K562 (cell line): ENCODE data around the gene FBLN2. TPM values are rescaled to one million over a fixed set of nuclear protein-coding genes. Genes with fewer than 3 reads are reported as not detected.
A peak's percentile ranks its signal among the peaks of the same experiment; 100 is the strongest.

Source experiments
- BACH1 ChIP-seq: fragments of 200-800 bp; sonication (Bioruptor generic); IDR thresholded peaks from 2 replicates; pipeline ENCODE4 v1.6.1; 2016; ENCODE audit warnings: missing genetic modification characterization, missing compliant biosample characterization
- CEBPB ChIP-seq: fragments of 450-650 bp; IDR thresholded peaks from 2 replicates; pipeline ENCODE4 v1.6.1; 2016; ENCODE audit warnings: missing genetic modification characterization, missing compliant biosample characterization
- CEBPG ChIP-seq, 3 experiments: fragments of 200-800 bp in 1 of 3; sonication (Bioruptor generic) in 1 of 3; sonication (generic) in 1 of 3; formaldehyde crosslinking in 1 of 3; IDR thresholded peaks in 2 of 3; conservative IDR thresholded peaks in 1 of 3; 2 replicates each; pipeline versions ENCODE4 v1.6.1 to v1.8.0; 2016 to 2022; ENCODE audit warnings: missing compliant biosample characterization in 2 of 3, missing genetic modification characterization in 2 of 3, mild to moderate bottlenecking in 1 of 3, missing genetic modification reagents in 1 of 3
- CSDE1 ChIP-seq, 2 experiments: fragments of 450-650 bp; IDR thresholded peaks; 2 replicates each; pipeline ENCODE4 v1.6.1; 2016; ENCODE audit warnings: mild to moderate bottlenecking in 1 of 2
- EGR1 ChIP-seq: fragments of 450-650 bp; conservative IDR thresholded peaks from 2 replicates; pipeline ENCODE4 v1.6.1; 2017; ENCODE audit warnings: mild to moderate bottlenecking
- KAT7 ChIP-seq: sonication (generic); formaldehyde crosslinking; IDR thresholded peaks from 2 replicates; pipeline ENCODE4 v1.8.0; 2022; ENCODE audit warnings: missing genetic modification reagents, mild to moderate bottlenecking, borderline replicate concordance
- MTA2 ChIP-seq: fragments of 450-650 bp; IDR thresholded peaks from 2 replicates; pipeline ENCODE4 v1.6.1; 2016; ENCODE audit warnings: low read depth
- NFXL1 ChIP-seq: fragments of 450-650 bp; formaldehyde crosslinking; IDR thresholded peaks from 2 replicates; pipeline ENCODE4 v1.4.0; 2021; ENCODE audit warnings: mild to moderate bottlenecking
- RHOXF2B ChIP-seq: fragments of 250-450 bp; sonication (Bioruptor Pico); conservative IDR thresholded peaks from 2 replicates; pipeline ENCODE4 v1.5.1; 2021
- SIN3A ChIP-seq, 2 experiments: fragments of 150-350 bp in 1 of 2; IDR thresholded peaks; 2 replicates each; pipeline ENCODE4 v1.6.1; 2011 to 2016; ENCODE audit warnings: borderline replicate concordance in 2 of 2, low read depth in 2 of 2, low read length in 2 of 2, mild to moderate bottlenecking in 2 of 2, moderate library complexity in 2 of 2; ENCODE audit not compliant: control insufficient read depth in 1 of 2
- SRF ChIP-seq, 2 experiments: fragments of 250-450, 450-650 bp in 1 of 2; sonication (Bioruptor Pico) in 1 of 2; sonication (generic) in 1 of 2; formaldehyde crosslinking; IDR thresholded peaks; 2 replicates each; pipeline versions ENCODE4 v1.5.0 to v1.5.1; 2020 to 2022; ENCODE audit warnings: mild to moderate bottlenecking in 1 of 2, missing genetic modification reagents in 1 of 2
- ZC3H11A ChIP-seq: IDR thresholded peaks from 2 replicates; pipeline ENCODE4 v1.6.1; 2012; ENCODE audit warnings: low read depth, low read length, improper control_type of control experiment
- ZKSCAN3 ChIP-seq: fragments of 250-450 bp; sonication (Bioruptor Pico); IDR thresholded peaks from 2 replicates; pipeline ENCODE4 v1.4.0; 2020
- ZNF133 ChIP-seq: fragments of 250-450 bp; sonication (Bioruptor Pico); IDR thresholded peaks from 2 replicates; pipeline ENCODE4 v1.4.0; 2020; ENCODE audit warnings: mild to moderate bottlenecking
- ZNF253 ChIP-seq: fragments of 250-450 bp; sonication (Bioruptor Pico); conservative IDR thresholded peaks from 2 replicates; pipeline ENCODE4 v1.6.1; 2021; ENCODE audit warnings: mild to moderate bottlenecking
- ZNF586 ChIP-seq: fragments of 450-650 bp; formaldehyde crosslinking; conservative IDR thresholded peaks from 2 replicates; pipeline ENCODE4 v1.4.0; 2020; ENCODE audit warnings: mild to moderate bottlenecking, moderate library complexity
- ZNF668 ChIP-seq: fragments of 250-450 bp; sonication (Bioruptor Pico); IDR thresholded peaks from 2 replicates; pipeline ENCODE4 v1.8.0; 2022; ENCODE audit warnings: mild to moderate bottlenecking, inconsistent platforms
- ZNF695 ChIP-seq: fragments of 450-650 bp; formaldehyde crosslinking; IDR thresholded peaks from 2 replicates; pipeline ENCODE4 v1.4.0; 2020; ENCODE audit warnings: mild to moderate bottlenecking, moderate library complexity
- polyA plus RNA-seq, 8 experiments: library from polyadenylated mRNA; depleted of rRNA in 4 of 8; stranded (reverse) in 5 of 8; unstranded in 3 of 8; fragments of >200 nt; fragmentation: Nextera tagmentation in 2 of 8; fragmentation: Illumina TruSeq in 1 of 8; extraction: Ambion mirVana in 2 of 8; extraction: Trizol in 1 of 8; gene quantifications; 2 replicates each; pipeline versions ENCODE4 v1.2.1 to v1.2.3, GENCODE V29; 2011 to 2014; ENCODE audit warnings: inconsistent platforms in 1 of 8, missing spikeins in 1 of 8
- total RNA-seq, 7 experiments: library from RNA; depleted of rRNA in 6 of 7; stranded (reverse); fragments of >200 nt in 6 of 7; fragmentation: Illumina TruSeq in 2 of 7; extraction: Trizol in 2 of 7; gene quantifications; 2 replicates each; pipeline versions ENCODE4 v1.2.1 to v1.2.3, GENCODE V29; 2011 to 2021; ENCODE audit warnings: low replicate concordance in 1 of 7
- TF ChIP-seq, protein P1 (sequence below), 3 experiments: fragments of 200-800 bp in 1 of 3; sonication (Bioruptor generic) in 1 of 3; sonication (generic) in 1 of 3; formaldehyde crosslinking in 1 of 3; IDR thresholded peaks; 2 replicates each; pipeline versions ENCODE4 v1.6.1 to v1.8.0; 2016 to 2022; ENCODE audit warnings: mild to moderate bottlenecking in 2 of 3, missing compliant biosample characterization in 2 of 3, missing genetic modification characterization in 2 of 3, missing genetic modification reagents in 1 of 3
- TF ChIP-seq, protein P2 (sequence below): fragments of 250-450 bp; sonication (Bioruptor Pico); IDR thresholded peaks from 2 replicates; pipeline ENCODE4 v1.5.0; 2021; ENCODE audit warnings: mild to moderate bottlenecking, borderline replicate concordance
- TF ChIP-seq, protein P3 (sequence below): sonication (generic); formaldehyde crosslinking; IDR thresholded peaks from 2 replicates; pipeline ENCODE4 v1.9.0; 2022; ENCODE audit warnings: mild to moderate bottlenecking, missing genetic modification reagents
- TF ChIP-seq, protein P4 (sequence below): fragments of 450-650 bp; IDR thresholded peaks from 2 replicates; pipeline ENCODE4 v1.6.1; 2016
- TF ChIP-seq, protein P5 (sequence below): sonication (generic); formaldehyde crosslinking; IDR thresholded peaks from 2 replicates; pipeline ENCODE4 v1.8.1; 2023; ENCODE audit warnings: mild to moderate bottlenecking, missing genetic modification reagents

Gene FBLN2
- total and polyA plus RNA-seq, 9 of the 15 experiments (the other 6 are each of a cell fraction or from before 2014, with no cell fraction given), result 0.03 to 0.10 (median 0.04) TPM; not detected in 6

DNA sequence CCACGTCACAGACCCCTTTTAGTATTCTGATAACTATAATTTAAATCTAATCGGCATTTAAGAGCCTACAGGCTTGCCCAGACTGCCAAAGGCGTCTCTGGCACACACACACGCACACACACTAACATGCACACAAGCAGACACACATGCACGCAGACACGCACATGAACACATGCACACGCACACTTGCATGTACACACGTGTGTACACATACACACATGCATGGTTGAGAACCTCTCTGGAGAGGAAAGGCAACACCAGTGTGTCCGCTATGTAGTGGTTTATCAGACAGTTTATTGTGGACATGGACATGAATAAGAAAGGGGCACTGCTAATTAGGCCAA lies 102.1 kb downstream of the FBLN2 start (continued):
- TF ChIP-seq, protein P1, sequence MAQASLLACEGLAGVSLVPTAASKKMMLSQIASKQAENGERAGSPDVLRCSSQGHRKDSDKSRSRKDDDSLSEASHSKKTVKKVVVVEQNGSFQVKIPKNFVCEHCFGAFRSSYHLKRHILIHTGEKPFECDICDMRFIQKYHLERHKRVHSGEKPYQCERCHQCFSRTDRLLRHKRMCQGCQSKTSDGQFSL (CRISPR knock-in tag; IDR thresholded peaks at IDR 0.05), result no peak
- TF ChIP-seq, protein P1 (tag; IDR thresholded peaks at IDR 0.05), result peak in 1 of 2 experiments; percentile 89; a peak in 2 of 4 replicates
- TF ChIP-seq, protein P2, sequence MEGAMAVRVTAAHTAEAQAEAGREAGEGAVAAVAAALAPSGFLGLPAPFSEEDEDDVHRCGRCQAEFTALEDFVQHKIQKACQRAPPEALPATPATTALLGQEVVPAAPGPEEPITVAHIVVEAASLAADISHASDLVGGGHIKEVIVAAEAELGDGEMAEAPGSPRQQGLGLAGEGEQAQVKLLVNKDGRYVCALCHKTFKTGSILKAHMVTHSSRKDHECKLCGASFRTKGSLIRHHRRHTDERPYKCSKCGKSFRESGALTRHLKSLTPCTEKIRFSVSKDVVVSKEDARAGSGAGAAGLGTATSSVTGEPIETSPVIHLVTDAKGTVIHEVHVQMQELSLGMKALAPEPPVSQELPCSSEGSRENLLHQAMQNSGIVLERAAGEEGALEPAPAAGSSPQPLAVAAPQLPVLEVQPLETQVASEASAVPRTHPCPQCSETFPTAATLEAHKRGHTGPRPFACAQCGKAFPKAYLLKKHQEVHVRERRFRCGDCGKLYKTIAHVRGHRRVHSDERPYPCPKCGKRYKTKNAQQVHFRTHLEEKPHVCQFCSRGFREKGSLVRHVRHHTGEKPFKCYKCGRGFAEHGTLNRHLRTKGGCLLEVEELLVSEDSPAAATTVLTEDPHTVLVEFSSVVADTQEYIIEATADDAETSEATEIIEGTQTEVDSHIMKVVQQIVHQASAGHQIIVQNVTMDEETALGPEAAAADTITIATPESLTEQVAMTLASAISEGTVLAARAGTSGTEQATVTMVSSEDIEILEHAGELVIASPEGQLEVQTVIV, result no peak
- TF ChIP-seq ZNF695 (CRISPR knock-in tag) (no peak), RHOXF2B (no peak), CEBPG (CRISPR knock-in tag; IDR thresholded peaks at IDR 0.05) (no peak), CEBPG (tag; conservative IDR thresholded peaks at IDR 0.05 in 1 of 2, IDR thresholded peaks at IDR 0.05 in 1 of 2) (0 out of 4 replicates have a peak, but pooled peaks of 1 of the 2 experiments have one; percentile 67), KAT7 (CRISPR knock-in tag) (no peak), ZC3H11A (no peak), ZKSCAN3 (no peak), BACH1 (tag) (peak; percentile 36; the same call in 1 of the 2 replicates), ZNF133 (CRISPR knock-in tag) (0 out of 2 replicates have a peak, but pooled peaks have one; percentile 31), SIN3A (IDR thresholded peaks at IDR 0.05; ENCODE audit: borderline replicate concordance in 2 of 2, control insufficient read depth in 1 of 2, low read depth in 2 of 2, low read length in 2 of 2) (no peak), EGR1 (no peak), NFXL1 (CRISPR knock-in tag) (0 out of 2 replicates have a peak, but pooled peaks have one; percentile 16), CSDE1 (IDR thresholded peaks at IDR 0.05) (no peak), SRF (CRISPR knock-in tag; IDR thresholded peaks at IDR 0.05) (no peak), ZNF668 (CRISPR knock-in tag) (peak; percentile 22), CEBPB (peak; percentile 54; the same call in 1 of the 2 replicates), ZNF253 (CRISPR knock-in tag) (no peak), MTA2 (no peak), ZNF586 (CRISPR knock-in tag) (no peak)
- TF ChIP-seq, protein P3, sequence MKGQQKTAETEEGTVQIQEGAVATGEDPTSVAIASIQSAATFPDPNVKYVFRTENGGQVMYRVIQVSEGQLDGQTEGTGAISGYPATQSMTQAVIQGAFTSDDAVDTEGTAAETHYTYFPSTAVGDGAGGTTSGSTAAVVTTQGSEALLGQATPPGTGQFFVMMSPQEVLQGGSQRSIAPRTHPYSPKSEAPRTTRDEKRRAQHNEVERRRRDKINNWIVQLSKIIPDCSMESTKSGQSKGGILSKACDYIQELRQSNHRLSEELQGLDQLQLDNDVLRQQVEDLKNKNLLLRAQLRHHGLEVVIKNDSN (CRISPR knock-in tag), result no peak; the same call in 1 of the 2 replicates
- TF ChIP-seq, protein P4, sequence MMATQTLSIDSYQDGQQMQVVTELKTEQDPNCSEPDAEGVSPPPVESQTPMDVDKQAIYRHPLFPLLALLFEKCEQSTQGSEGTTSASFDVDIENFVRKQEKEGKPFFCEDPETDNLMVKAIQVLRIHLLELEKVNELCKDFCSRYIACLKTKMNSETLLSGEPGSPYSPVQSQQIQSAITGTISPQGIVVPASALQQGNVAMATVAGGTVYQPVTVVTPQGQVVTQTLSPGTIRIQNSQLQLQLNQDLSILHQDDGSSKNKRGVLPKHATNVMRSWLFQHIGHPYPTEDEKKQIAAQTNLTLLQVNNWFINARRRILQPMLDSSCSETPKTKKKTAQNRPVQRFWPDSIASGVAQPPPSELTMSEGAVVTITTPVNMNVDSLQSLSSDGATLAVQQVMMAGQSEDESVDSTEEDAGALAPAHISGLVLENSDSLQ, result no peak
- TF ChIP-seq, protein P5, sequence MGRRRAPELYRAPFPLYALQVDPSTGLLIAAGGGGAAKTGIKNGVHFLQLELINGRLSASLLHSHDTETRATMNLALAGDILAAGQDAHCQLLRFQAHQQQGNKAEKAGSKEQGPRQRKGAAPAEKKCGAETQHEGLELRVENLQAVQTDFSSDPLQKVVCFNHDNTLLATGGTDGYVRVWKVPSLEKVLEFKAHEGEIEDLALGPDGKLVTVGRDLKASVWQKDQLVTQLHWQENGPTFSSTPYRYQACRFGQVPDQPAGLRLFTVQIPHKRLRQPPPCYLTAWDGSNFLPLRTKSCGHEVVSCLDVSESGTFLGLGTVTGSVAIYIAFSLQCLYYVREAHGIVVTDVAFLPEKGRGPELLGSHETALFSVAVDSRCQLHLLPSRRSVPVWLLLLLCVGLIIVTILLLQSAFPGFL (CRISPR knock-in tag), result no peak
